NCI-H69 (cell line): Measurements from ENCODE around the gene CNNM3.

Experiments used
- DNase-seq: peaks from one replicate; lab custom pipeline; 2025; lab: John Stamatoyannopoulos, UW

Gene CNNM3

DNA sequence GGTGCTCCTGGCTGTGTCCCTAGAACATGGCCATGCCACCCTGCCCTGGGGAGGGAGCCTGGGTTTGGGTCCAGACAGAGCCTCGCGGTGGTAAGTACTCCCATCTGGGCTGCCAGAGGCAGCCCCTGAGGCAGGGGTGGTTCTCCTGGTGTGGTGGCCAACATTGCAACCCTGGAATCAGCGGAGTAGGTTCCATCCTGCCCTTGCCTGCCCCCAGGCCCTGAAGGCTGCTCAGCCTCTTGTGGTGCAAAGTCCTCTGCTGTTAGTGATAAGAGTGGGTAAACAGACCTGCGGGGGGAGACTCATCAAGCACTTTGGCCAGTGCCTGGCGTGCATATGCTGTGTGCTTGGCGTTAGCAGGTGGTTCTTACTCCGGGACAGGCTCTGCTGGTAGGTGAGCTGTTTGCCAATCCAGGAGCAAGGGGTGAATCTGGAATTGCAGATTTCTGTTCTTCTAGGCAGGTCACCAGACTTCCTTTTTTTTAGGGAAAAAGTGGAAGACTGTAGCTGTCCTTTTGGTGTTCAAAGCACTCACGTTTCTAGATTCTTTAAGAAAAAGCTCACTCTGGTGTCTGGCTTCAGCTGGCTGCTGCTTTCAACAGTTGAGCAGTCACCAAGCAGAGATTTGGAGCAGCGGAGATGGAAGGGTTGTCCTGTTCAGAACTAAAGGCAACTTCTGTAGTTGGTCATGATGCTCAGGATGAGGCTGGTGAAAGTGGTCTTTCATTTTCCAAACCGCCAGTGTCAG is 3.2 kb downstream of the CNNM3 start:
- DNase-seq: peak; percentile 27

DNA sequence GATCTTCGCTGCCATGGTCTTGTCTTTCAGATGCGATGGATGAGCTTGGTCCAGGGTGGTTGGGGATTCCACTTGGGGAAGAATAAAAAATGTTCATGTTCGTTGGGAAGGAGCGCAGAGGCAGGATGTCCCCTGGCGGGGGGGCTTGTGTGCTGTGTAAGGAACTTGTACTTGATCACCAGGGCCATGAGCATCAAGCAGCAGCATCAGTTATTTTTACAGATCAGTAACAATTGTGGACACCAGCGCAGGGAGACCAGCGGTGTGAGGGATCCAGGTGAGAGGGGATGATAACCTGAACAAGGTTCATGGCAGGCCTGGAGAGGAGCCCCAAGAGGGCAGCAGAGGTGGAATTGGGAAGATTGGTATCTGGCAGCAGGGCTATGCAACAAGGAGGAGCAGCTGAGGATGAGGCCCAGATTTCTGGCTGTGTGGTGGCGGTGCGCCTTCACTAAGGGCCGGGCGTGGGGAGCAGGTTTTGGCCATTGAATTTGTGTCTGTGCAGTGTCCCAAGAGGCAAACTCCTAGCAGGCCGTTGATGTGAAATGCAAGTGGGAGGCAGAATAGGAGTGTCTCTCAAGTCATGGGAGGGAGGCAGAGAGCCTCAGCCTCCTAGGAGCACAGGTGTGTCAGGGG is 3.9 kb downstream of the CNNM3 start:
- no peak for DNase-seq

DNA sequence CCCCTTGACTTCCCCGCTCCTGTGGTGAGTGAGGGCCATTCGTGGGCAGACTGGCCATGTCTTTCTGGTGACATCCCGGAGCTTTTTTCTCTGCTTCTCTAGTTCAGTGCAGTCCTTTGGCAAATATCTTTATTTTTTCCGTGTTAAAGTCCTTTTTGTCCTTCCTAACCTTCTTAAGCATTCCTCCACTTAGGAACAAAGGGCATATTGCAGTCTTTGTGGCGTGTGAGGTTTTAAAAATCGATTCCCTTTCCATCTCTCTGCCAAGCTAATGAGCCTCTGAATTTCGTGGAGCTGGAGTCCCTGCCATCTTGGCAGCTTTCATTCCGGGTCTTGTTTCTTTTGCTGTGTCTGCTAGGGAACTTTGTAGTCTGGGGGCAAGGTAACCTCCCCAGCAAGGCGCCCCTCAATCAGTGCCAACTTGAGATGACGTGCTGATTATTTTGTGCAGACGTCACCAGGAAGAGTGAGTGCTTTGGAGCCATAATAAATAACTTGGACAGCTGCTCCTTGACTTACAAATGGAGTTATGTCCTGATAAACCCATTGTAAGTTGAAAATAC is 5.1 kb downstream of the CNNM3 start:
- no peak for DNase-seq

DNA sequence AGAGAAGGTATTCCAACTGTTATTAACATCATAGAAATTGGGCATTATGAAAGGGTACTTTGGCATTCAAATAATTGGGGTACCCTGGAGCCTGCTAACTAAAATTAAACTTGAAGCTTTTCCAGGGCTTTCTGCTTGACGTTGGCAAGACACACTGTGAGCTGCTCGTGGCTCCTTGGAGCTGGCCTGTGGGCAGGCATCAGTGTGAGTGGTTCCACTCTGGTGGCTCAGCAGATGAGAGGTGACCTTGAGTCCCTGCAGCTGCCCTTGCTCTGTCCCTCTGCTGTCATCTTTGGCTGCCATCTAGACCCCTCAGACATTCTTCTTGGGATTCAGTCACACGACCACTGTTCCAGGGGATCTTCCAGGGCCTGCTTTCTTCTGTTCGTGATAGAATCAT is 6.7 kb downstream of the CNNM3 start:
- no peak for DNase-seq

GRCh38 chr2:96823198-96823597 is 7.1 kb downstream of the CNNM3 start:
- no peak for DNase-seq

- peak; percentile 2 for DNase-seq
Observed at GRCh38 chr2:96824079-96824870, 8.2 kb downstream of the CNNM3 start.

DNA sequence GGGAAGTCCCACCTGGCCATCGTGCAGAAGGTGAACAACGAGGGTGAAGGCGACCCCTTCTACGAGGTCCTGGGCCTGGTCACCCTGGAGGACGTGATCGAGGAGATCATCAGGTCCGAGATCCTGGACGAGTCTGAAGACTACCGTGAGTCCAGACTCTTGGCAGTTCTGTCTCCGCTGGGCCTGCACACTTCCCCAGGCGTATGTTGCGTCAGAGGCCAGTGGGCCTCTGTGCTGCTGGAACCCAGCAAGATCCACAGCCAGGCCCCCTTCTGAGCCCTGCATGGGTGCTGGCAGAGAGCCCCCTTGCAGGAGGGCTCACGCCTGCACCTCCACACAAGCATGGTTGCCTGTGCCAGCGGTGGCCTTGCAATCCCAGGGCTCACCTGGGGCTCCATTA is 9.0 kb downstream of the CNNM3 start:
- no peak for DNase-seq

- no peak for DNase-seq
Observed at GRCh38 chr2:96826546-96827278, 10.6 kb downstream of the CNNM3 start.

DNA sequence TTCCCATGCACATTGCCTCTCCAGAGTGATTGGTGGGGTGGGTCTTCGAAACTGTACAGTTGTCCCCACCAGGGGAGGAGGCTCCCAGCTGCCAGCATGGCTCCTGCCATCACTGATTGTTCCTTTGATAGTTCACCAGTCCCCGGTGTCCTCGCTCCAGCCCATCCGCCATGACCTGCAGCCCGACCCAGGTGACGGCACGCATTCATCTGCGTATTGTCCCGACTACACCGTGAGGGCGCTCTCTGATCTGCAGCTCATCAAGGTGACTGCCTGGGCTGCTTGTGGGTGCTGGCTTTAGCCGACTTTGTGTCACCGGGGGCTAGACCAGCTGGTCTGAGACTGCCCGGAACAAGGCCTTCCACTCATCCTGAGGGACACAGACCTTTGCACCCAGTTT is 12.4 kb downstream of the CNNM3 start:
- DNase-seq: no peak

DNA sequence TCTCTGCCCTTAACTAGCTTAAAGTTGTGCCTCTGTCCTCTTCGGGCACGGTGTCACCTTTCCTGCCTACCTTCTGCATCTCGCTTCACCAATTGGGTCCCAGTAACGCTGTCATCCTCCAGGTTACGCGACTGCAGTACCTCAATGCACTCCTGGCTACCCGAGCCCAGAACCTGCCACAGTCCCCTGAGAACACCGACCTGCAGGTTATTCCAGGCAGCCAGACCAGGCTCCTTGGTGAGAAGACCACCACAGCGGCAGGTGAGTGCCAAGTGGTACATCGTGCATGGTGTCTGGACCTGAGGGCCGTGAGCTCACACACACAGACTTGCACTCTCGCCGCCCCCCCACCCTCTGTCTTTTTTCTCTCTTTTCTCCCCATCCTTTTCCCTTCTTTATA is 12.8 kb downstream of the CNNM3 start:
- DNase-seq: no peak

DNA sequence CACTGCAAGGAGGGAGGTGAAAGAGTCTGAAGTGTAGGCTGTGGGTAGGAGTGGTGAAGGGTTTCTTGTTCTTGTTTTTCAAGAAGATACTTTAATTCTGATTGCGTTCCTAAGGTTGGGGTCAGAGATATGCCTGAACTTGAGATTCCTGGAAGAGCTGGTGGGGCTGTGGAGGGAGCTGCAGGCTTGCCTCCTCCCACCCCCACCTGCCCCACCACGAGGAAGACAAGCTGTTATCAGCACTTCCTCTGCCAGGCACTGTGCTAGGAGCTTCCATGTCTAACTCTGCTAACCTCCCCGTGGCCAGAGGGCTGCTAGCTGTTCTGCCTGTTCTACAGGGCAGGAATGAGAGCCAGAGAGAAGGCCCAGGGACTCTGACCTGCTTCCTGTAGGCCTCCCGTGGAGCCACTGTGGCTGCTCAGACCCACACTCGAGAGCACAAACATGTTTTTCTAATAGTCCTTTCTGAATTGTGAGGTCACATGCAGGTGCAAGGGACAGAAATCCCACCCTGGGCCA is 14.0 kb downstream of the CNNM3 start:
- DNase-seq: no peak

- DNase-seq: no peak
Observed at GRCh38 chr2:96831679-96832078, 15.6 kb downstream of the CNNM3 start.

- no peak for DNase-seq
Observed at GRCh38 chr2:96832408-96832753, 16.3 kb downstream of the CNNM3 start.

- DNase-seq: peak; percentile 75
Observed at GRCh38 chr2:96832754-96833507, 16.9 kb downstream of the CNNM3 start.

DNA sequence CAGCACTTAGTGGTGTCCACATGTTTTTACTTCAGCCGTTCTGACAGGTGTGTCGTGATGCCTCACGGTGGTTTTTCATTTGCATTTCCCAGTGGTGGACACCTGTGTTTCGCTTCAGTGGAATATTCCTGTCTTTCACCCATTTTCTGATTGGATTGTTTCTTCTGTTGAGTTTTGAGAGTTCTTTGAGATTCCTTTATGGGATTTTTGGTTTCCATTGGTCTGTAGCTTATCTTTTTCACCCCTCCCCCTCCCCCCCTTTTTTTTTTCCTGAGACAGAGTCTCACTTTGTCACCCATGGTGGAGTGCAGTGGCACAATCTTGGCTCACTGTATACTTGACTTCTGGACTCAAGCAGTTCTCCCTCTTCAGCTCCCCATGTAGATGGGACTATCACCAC is 19.8 kb downstream of the CNNM3 start:
- DNase-seq: no peak

- DNase-seq: no peak
Observed at GRCh38 chr2:96837575-96837974, 21.5 kb downstream of the CNNM3 start.

- no peak for DNase-seq
Observed at GRCh38 chr2:96838345-96839292, 22.6 kb downstream of the CNNM3 start.

DNA sequence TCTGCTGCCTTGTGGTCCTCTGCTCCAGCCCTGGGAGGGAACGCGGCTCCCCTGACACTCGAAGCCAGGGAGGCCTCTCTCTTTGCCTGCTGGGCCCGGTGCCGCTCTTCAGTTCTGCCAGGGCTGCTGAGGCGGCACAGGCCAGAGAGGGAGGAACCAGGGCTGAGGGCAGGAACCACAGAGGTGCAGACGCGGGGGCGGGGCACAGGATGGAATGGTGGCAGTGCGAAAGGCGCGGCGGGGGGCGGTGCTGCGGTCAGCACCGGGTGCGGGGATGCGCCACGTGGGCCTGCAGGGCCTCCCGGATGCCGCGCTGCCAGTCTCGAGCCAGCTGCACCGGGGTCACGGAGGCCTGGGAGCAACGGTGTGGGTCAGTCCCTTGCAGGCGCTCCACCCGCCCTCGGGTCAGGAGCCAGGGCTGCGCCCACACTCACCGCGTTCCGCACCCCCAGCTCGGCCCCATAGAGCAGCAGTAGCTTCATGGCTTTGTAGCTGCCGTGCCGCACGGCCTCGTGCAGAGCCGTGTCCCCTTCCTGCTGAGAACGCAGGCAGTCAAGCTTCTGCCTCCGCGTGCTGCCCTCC is 23.3 kb downstream of the CNNM3 start:
- no peak for DNase-seq
